Stimulated activated CD8-positive, alpha-beta memory T cell treated with anti-CD3 and anti-CD28 coated beads, Interleukin-7, amount 100 ng/mL, for 48 hours (primary cell): ENCODE data around the gene CACNB3.
"Not testable (repeated sequence)": the region's sequence is repeated elsewhere in the genome, so short reads cannot be mapped to it uniquely, and the experiment has no call there.

ENCODE experiments used
- DNase-seq, 2 donors: peaks; one replicate each; pipeline ENCODE4 v3.0.0-alpha.2; 2020; ENCODE audit warnings: low read depth in 1 of 2; ENCODE audit errors: extremely low read depth in 1 of 2

CACNB3 gene

DNA sequence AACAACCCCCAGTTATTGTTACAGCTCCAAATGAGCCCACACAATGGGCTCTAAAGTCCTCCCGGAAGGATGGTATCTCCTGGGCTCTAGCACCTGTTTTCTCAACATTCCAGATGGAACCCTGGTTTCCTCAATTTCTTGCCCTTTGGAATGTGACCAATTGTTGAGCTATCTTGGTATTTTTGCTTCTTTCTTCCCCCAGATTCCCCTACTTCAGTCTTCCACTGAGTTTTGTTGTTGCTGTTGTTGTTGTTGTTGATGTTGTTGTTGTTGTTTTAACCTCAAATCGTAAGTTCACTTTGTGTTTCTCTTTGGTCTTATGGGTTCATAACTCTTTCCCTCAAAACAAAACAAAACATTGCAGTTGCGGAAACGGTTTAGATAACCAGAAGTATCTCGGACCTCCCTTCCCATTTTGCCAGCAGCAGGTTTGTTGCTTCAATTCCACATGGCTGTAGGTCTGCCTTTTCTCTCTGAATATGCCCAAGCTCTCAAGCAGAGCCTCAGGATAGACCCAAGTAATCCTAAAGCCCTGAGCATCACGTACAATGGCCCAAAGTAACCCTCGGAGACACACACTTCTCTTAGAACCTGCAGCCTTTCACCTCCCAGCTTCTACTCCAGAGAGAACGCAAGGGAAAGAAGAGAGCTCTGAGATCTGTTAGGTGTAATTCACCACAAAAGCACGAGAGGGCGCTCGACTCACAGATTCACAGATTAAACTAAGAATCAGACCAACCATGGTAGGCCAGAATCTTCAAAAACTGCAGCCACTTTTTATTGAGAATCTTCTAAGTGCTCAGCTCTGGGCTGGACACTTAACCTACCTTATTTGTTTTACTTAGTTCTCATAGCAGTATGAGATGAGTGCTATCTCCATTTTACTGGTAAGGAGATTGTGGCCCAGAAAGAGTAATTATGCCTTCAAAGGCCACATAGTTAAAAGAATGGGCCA, 34.7 kb downstream of the CACNB3 start:
- DNase-seq: peak; percentile 53 to 80

DNA sequence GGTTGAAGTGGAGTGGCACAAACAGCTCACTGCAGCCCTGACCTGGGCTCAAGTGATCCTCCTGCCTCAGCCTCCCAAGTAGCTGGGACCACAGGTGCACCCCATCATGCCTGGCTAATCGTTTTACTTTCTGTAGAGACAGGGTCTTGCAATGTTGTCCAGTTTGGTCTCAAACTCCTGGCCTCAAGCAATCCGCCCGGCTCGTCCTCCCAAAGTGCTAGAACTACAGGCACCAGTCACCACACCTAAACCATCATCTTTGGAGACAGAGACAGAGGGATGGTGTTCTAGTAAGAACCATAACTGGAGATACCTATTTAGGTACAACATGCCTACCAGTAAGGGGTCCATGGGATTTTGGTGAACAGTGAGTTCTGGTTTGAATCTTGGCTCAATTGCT, 36.2 kb downstream of the CACNB3 start:
- no peak for DNase-seq

DNA sequence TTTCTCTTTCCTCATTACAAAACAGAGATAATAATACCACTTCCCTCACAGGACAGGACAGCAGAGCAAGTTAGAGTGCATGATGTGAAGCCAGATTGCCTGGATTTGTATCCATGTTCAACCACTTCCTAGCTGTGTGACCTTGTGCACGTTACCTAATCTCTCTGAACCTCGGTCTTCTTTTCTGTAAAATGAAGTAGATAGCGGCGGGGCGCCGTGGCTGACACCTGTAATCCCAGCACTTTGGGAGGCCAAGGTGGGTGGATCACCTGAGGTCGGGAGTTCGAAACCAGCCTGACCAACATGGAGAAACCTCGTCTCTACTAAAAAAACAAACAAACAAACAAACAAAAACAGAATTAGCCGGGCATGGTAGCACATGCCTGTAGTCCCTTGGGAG, 36.6 kb downstream of the CACNB3 start:
- not testable (repeated sequence) for DNase-seq

DNA sequence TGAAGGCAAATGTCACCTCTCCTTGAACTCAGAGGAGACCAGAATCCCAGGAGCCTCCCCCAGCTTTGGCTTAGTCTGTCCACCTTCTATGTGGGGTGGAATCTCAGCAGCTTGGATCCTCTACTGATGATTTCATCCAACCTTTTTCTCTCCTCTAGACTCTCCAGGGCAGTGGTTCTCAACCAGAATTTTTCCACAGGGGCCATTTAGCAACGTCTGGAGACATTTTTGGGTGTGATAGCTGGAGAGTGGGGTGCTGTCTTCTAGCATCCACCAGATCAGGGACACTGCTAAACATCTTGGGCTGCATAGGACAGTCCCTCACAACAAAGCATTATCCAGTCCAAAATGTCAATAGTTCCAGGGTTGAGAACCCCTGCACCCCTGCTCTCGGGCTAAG, 38.1 kb downstream of the CACNB3 start:
- no peak for DNase-seq

DNA sequence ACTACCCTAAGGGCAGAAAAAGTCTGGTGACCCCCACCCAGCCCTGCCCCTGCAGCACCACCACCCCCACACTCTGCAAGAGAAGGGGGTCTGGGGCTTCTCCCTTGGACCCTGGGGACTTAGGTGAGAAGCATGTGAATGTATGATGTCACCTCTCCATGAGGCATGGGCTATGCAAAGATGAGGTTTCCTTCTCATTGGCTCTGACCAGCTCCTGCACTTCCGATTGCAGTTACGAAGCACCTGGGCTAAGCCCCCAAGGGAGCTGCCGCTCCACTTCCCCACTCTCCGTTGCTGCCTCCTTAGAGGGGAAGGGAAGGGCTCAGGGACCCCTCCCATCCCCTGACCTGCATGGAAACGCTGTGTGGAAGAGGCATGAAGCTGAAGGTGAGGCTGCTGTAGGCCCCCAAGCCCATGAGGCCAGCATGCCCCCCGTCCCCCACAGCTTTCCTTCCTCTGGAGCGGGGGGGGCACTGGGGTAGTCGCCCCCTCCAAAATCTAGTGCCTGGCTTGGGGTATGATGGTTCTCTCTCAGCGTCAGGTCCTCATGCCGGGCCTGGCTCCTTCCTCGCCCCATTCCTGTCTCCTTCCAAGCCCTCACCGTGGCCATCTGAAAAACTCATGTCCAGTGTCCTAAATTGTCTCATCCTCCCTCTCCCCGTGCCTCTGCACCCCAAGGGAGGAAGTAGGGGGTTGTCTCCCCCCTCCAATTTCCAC, 39.1 kb downstream of the CACNB3 start:
- DNase-seq: no peak

DNA sequence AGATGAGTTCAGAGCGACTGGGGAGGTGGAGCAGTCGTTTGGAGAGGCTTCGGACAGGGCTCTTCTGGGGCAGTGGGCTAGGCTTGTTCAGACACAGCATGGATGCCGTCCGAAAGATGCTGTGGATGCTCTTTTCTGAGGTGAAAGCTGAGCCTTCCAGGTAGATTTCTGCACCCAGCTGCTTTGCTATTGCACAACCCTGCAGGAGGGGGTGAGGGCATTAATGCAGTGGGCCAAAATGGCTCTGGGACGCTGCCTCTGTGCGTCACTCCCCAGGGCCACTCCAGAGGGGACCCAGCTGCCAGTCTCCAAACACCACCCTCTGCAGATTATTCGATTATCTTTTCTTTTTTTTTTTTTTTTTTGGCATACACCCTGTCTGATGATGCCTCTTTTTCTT, 39.7 kb downstream of the CACNB3 start:
- DNase-seq: no peak

DNA sequence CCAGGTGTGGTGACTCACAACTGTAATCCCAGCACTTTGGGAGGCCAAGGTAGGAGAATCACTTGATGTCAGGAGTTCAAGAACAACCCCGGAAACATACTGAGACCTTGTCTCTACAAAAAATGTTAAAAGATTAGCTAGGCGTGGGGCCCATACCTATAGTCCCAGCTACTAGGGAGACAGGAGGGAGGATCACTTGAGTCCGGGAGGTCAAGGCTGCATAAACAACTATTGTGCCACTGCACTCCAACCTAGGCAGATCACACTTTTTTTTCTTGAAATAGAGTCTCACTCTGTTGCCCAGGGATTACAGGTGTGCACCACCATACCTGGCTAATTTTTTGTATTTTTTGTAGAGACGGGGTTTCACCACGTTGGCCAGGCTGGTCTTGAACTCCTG, 41.3 kb downstream of the CACNB3 start:
- DNase-seq: no peak

DNA sequence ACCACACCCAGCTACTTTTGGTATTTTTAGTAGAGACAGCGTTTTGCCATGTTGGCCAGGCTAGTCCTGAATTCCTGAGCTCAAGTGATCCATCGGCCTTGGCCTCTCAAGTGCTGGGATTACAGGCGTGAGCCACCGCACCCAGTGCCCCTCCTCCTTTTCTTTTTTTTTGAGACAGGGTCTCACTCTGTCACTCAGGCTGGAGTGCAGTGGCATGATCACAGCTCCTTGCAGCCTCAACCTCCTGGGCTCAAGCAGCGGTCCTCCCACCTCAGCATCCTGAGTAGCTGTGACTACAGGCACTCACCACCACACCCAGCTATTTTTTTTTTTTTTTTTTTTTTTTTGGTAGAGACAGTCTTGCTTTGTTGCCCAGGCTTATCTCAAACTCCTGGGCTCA, 41.9 kb downstream of the CACNB3 start:
- DNase-seq: not testable (repeated sequence)

DNA sequence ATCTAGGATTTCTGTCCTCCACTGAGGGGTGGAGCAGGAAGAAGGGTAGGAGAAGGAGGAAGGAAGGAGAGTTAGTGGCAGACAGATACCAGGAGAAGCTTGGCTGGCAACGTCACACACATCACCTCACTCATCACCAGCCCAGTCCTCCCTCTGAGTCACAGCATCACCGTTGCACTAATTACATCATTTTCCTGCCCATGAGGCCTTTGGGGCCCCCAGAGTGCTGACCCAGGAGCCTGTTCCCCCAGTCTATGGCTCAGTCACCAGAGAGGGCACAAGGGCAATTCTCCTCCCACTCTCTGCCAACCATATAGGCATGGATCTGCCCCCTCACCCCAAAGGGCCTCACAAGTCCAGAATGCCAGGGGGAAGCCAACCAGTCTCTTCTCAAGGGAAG, 42.8 kb downstream of the CACNB3 start:
- DNase-seq: no peak

DNA sequence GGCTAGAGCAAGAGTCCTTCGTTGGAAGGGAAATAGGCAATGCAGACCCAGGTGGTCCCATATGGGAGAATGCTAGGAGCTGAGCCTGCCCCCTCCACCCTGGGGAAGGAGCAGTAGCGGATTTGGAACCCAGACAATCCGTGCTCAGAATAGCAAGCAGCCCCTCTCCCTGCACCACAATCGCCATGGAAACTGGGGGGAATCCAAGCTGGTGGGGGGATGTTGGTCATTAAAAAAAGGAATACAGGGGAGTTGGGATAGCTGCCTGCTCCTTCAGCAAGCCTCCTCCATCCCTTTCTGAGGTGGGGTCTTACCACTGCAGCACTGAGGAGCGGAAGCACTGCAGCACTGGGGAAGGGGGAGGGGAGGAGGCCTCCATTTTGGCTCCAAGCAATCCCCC, 44.5 kb downstream of the CACNB3 start:
- DNase-seq: no peak

DNA sequence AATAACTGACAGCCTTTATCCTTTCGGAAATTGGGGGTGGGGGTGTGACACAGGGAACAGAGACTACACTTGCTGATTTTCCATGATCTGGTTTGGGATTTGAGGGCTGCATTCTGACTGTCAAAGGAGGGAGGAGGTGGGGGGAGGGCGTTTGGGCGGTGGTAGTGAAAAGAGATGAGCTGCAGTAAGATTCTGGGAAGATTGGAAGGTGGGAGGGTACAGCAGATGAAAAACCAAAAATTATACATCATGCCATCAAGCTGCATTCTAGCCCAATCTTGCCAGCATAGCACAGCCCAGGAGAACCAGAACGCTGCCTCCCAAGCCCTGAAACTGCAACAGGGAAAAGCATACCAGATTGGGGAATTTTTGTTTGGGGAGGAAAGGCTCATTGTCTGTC, 45.0 kb downstream of the CACNB3 start:
- DNase-seq: no peak

DNA sequence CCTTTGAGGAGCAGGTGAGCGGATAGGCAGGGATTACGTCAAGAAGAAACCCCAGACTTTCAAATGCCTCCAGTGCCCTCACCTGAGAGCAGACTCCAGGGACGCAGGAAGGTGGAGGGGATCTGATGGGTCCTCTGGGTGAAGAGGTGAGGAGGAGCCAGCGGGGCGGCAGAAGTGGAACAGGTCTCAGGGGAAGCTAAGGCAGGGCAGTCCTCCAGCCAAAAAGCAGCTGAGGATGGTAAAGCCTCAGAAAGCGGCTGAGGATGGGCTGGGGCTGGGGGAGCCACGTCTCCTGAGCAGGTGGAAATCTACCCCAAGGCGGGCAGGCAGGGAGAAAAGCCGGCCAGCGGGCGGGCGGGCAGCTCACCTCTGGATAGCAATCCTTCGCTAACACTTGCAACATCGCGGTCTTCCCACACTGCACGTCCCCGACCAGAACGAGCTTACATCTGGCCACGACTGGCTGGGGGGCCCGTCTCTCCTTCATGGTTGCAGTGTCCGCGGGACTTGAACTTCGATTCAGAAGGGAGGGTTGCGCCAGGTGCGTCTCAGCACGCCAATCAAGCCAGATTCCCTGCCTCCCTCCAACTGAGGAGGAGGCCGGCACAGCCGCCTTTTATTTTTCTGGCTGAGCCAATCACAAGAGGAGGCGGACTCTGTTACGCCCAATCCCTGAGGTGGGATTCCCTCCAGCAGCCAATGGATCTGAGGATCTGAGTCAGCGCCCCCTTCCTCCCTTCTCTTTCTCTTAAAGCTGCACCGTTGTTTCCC, 47.2 kb downstream of the CACNB3 start, which contains the start of gene RND1:
Gene RND1 (minus strand): TSS at position 590 of the 771 bp plus-strand sequence. CDS start 103 bp downstream, at position 487.
- DNase-seq: peak; percentile 63 to 81

DNA sequence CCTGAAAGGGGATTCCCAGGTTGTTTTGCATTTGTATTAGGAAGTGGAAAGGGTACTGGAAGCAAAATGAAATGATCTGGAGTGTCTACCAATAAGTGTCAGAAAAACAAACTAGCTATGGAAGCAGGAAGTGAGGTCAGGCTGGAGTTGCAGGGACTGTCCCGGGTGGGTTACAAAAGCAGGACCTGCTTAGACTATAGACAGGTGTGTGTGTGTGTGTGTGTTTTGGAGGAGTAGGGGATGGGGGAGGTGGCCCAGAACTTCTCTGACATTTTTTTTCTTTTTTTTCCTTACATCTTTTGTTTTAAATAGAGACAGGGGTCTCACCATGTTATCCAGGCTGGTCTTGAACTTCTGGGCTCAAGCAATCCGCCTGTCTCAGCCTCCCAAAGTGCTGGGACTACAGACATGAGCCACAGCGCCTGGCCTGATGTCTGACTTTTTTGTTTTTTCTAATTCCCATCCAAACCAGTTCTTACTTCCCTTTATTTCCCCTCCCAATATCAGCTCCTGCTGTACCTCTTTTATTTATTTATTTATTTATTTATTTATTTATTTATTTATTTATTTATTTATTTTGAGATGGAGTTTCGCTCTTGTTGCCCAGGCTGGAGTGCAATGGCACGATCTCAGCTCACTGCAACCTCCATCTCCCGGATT, 47.9 kb downstream of the CACNB3 start:
- no peak for DNase-seq

DNA sequence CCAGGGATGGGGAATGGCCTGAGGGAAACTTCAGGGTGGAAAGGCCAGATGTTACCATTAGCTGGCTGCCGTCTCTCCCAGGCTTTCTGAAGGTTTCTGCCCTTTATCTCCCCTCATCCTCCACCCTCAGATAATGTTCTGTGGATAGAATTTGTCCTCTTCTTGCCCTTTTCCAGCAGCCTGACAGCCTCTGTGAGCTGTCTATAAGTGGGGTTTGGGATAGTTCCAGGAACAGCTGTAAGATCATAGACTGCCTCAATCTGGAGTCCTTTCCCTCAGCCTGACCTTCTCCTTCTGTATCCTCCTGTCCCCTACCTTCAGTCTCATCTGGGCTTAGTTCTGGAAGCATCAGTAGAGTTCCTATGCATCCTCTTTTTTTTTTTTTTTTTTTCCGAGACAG, 50.2 kb downstream of the CACNB3 start:
- no peak for DNase-seq

DNA sequence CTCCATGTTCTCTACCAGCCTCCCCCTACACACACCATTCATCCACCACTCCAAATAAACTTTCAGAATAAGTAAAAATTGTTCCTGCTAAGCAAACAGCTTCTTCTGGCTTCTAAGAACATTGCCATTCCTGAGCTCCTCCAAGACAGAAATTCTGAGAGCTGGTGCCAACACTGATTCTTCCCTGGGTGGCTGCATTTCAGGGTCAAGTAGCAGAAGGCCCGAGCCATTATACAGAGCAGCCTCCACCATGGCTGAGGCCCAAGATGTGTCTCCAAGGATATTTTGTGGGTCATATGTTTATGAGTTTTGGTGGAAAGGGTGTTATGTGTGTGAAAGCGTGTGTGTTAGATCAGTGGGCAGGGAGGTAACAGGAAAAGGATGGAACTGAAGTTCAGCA, 50.9 kb downstream of the CACNB3 start:
- DNase-seq: no peak

DNA sequence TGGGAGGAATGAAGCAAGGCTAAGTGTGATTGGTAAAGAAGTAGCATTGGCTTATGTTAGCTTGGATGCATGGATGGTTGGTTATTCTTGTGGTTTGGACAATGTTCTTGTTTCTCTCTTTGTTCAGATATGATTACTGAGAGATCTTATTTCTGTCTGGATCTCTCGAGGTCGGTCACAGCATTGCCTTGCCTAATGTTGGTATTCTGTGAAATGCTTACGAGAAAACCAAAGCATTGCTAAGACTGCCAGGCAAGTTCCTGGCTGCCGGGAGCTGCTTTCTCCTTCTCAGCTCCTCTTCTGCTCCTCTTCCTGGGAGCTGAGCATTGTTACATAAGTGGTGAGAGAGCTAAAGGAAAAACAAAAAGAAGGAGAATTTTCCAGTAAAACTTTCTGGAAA, 54.8 kb downstream of the CACNB3 start:
- DNase-seq: no peak

DNA sequence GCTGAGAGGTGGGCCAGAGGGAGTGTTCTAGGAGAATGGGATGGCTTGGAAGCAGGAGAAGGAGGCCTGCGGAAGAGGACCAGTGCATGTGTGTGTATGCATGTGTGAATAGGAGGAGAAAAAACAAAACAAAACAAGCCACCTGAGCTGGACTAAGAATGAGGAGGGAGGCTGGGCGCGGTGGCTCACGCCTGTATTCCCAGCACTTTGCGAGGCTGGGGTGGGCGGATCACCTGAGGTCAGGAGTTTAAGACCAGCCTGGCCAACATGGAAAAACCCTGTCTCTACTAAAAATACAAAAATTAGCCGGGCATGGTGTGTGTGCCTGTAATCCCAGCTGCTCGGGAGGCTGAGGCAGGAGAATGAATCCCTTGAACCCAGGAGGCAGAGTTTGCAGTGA, 55.2 kb downstream of the CACNB3 start:
- not testable (repeated sequence) for DNase-seq

DNA sequence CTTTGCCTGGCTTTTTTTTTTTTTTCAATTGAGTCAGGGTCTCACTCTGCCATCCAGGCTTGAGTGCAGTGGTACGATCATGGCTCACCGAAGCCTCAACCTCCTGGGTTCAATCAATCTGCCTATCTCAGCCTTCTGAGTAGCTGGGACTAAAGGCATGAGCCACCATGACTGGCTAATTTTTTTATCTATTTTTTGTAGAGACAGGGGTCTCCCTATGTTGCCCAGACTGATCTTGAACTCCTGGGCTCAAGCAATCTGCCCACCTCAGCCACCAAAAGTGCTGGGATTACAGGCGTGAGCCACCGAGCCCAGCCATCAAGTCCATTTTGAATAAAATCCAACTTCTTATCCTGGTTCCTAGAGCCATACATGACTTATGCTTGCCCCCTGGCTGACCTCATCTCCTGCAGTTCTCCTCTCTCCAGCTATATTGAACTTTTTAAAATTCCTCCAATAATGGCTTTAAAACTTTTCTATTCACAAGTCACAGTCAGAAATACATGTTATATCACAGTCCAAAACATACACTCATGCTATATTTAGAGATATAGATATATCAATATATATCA, 57.7 kb downstream of the CACNB3 start:
- no peak for DNase-seq
